CD4-positive, alpha-beta T cell treated with Interleukin-17A for 4 hours (primary cell): ENCODE results near the gene OXT.
A peak's percentile ranks its signal among the peaks of the same experiment; 100 is the strongest.
"Not testable (repeated sequence)": the region's sequence is repeated elsewhere in the genome, so short reads cannot be mapped to it uniquely, and the experiment has no call there.

Source experiments
- DNase-seq: peaks from one replicate; pipeline ENCODE4 v3.0.0-alpha.2; 2020; ENCODE audit warnings: mixed read lengths

Gene OXT

GRCh38 chr20:3051385-3052019, 19.9 kb upstream of the OXT start:
- DNase-seq: no peak

- DNase-seq: no peak
Observed at GRCh38 chr20:3059489-3059888, 11.9 kb upstream of the OXT start.

- not testable (repeated sequence) for DNase-seq
Observed at GRCh38 chr20:3064119-3064518, 7.3 kb upstream of the OXT start.

GRCh38 chr20:3067139-3068014, 4.0 kb upstream of the OXT start:
- no peak for DNase-seq

GRCh38 chr20:3068075-3068474, 3.3 kb upstream of the OXT start:
- DNase-seq: no peak

- DNase-seq: peak; percentile 58
Observed at GRCh38 chr20:3068986-3069900, 2.2 kb upstream of the OXT start.

GRCh38 chr20:3070725-3071124, 695 bp upstream of the OXT start:
- DNase-seq: no peak

- DNase-seq: no peak
Observed at GRCh38 chr20:3071266-3071609, 182 bp upstream of the OXT start.

- no peak for DNase-seq
Observed at GRCh38 chr20:3072530-3073250, 1.3 kb downstream of the OXT start.

GRCh38 chr20:3073251-3073643, 1.8 kb downstream of the OXT start:
- not testable (repeated sequence) for DNase-seq

GRCh38 chr20:3074812-3075211, 3.4 kb downstream of the OXT start:
- DNase-seq: no peak

- not testable (repeated sequence) for DNase-seq
Observed at GRCh38 chr20:3075315-3075714, 3.9 kb downstream of the OXT start.

- DNase-seq: no peak
Observed at GRCh38 chr20:3077618-3078134, 6.3 kb downstream of the OXT start.

GRCh38 chr20:3080939-3081388, 9.5 kb downstream of the OXT start:
- no peak for DNase-seq

GRCh38 chr20:3081641-3082040, 10.2 kb downstream of the OXT start:
- no peak for DNase-seq

GRCh38 chr20:3082306-3082951, 11.0 kb downstream of the OXT start:
- DNase-seq: peak; percentile 26

GRCh38 chr20:3082955-3083952, 11.8 kb downstream of the OXT start:
- peak; percentile 24 for DNase-seq

GRCh38 chr20:3084283-3084985, 13.0 kb downstream of the OXT start, which contains the start of gene AVP:
Gene AVP, minus strand, starts transcription at chr20:3084724. Its CDS starts 50 bp downstream, at chr20:3084674.
- DNase-seq: no peak

GRCh38 chr20:3084986-3085360, 13.6 kb downstream of the OXT start:
- no peak for DNase-seq
